A673 (cell line): ENCODE measurements around the gene LILRA2.
"Not testable (repeated sequence)": the region's sequence is repeated elsewhere in the genome, so short reads cannot be mapped to it uniquely, and the experiment has no call there.

Experiments used
- EZH2 ChIP-seq: fragments of 200-600 bp; sonication (generic); IDR thresholded peaks from 2 replicates; pipeline ENCODE4 v1.6.1; 2017; ENCODE audit warnings: borderline replicate concordance, low read depth, mild to moderate bottlenecking, mixed read lengths, antibody characterized with exemption, low read length; ENCODE audit not compliant: poor library complexity, severe bottlenecking
- TF ChIP-seq, protein P1 (sequence below): fragments of 300-800, 200-600 bp; sonication (generic); conservative IDR thresholded peaks from 2 replicates; pipeline ENCODE4 v1.5.1; 2017; ENCODE audit warnings: low read depth, mild to moderate bottlenecking, antibody characterized with exemption, low read length, moderate library complexity, mixed read lengths

DNA sequence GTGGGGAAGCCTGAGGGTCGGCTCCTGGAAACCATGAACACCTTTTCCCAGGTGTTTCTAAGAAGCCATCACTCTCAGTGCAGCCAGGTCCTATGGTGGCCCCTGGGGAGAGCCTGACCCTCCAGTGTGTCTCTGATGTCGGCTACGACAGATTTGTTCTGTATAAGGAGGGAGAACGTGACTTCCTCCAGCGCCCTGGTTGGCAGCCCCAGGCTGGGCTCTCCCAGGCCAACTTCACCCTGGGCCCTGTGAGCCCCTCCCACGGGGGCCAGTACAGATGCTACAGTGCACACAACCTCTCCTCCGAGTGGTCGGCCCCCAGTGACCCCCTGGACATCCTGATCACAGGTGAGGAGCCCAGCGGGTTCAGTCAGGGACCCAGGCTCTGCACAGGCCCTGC is 1.6 kb downstream of the LILRA2 start:
- TF ChIP-seq, protein P1, sequence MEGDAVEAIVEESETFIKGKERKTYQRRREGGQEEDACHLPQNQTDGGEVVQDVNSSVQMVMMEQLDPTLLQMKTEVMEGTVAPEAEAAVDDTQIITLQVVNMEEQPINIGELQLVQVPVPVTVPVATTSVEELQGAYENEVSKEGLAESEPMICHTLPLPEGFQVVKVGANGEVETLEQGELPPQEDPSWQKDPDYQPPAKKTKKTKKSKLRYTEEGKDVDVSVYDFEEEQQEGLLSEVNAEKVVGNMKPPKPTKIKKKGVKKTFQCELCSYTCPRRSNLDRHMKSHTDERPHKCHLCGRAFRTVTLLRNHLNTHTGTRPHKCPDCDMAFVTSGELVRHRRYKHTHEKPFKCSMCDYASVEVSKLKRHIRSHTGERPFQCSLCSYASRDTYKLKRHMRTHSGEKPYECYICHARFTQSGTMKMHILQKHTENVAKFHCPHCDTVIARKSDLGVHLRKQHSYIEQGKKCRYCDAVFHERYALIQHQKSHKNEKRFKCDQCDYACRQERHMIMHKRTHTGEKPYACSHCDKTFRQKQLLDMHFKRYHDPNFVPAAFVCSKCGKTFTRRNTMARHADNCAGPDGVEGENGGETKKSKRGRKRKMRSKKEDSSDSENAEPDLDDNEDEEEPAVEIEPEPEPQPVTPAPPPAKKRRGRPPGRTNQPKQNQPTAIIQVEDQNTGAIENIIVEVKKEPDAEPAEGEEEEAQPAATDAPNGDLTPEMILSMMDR, result not testable (repeated sequence)
- TF ChIP-seq EZH2, result not testable (repeated sequence)
